B cell (primary cell): Measurements from ENCODE around the gene GLIPR1. TPM values are rescaled to one million over a fixed set of nuclear protein-coding genes. Genes with fewer than 3 reads are reported as not detected.

Experiments
- ATAC-seq: fragments of 200-7000 bp; cut with Tn5 transposase; one replicate; pipeline ENCODE4 v1.10.0; 2021; ENCODE audit warnings: low read depth, mild to moderate bottlenecking, moderate number of reproducible peaks, moderate library complexity
- CTCF ChIA-PET: fragments of 350-600 bp; sonication (Branson Sonifier 250); formaldehyde crosslinking; loops from one replicate; lab custom pipeline; 2021; ENCODE audit warnings: antibody characterized with exemption, inconsistent platforms; lab: Charles Lee
- POLR2A ChIA-PET: fragments of 350-600 bp; sonication (Branson Sonifier 250); formaldehyde crosslinking; loops from one replicate; lab custom pipeline; 2021; ENCODE audit warnings: antibody characterized with exemption; lab: Charles Lee
- DNase-seq: peaks from one replicate; pipeline ENCODE4 v3.0.0; 2013
- H2AFZ ChIP-seq: 2 replicates; pipeline ENCODE4 v1.6.1; 2012; ENCODE audit warnings: mild to moderate bottlenecking, low read depth, low read length; ENCODE audit not compliant: insufficient read depth, poor library complexity, severe bottlenecking
- H3K27ac ChIP-seq, 2 donors: 1 replicate in 1 of 2; 2 replicates in 1 of 2; pipeline ENCODE4 v1.5.1; 2012 to 2013; ENCODE audit warnings: low read length in 2 of 2, mild to moderate bottlenecking in 2 of 2, moderate library complexity in 1 of 2
- H3K27me3 ChIP-seq, 4 experiments: fragments of 200-600 bp in 1 of 4; sonication (generic) in 1 of 4; replicated peaks in 1 of 4; 1 replicate in 2 of 4; 2 replicates in 2 of 4; pipeline versions ENCODE4 v1.6.1 to v1.7.0; 2013 to 2016; ENCODE audit warnings: low read length in 3 of 4, mild to moderate bottlenecking in 2 of 4, mixed read lengths in 1 of 4, moderate library complexity in 1 of 4; ENCODE audit not compliant: insufficient read depth in 4 of 4, control insufficient read depth in 3 of 4; ENCODE audit errors: control extremely low read depth in 1 of 4
- H3K36me3 ChIP-seq, 2 experiments: replicated peaks in 1 of 2; 1 replicate in 1 of 2; 2 replicates in 1 of 2; pipeline versions ENCODE4 v1.6.1 to v1.7.1; 2013; ENCODE audit warnings: low read length in 1 of 2; ENCODE audit not compliant: insufficient read depth in 2 of 2, control insufficient read depth in 1 of 2; ENCODE audit errors: control extremely low read depth in 1 of 2, extremely low read depth in 1 of 2
- H3K4me1 ChIP-seq, 2 donors: fragments of 200-600 bp in 1 of 2; sonication (generic) in 1 of 2; 1 replicate in 1 of 2; 2 replicates in 1 of 2; pipeline versions ENCODE4 v1.5.1 to v1.6.1; 2013 to 2017; ENCODE audit warnings: low read length in 2 of 2; ENCODE audit not compliant: control insufficient read depth in 2 of 2, insufficient read depth in 2 of 2
- H3K4me2 ChIP-seq: replicated peaks from 2 replicates; pipeline ENCODE3; 2012; ENCODE audit warnings: mild to moderate bottlenecking, low read depth, low read length; ENCODE audit not compliant: poor library complexity, severe bottlenecking
- H3K4me3 ChIP-seq, 5 experiments: fragments of 200-600 bp in 1 of 5; sonication (generic) in 1 of 5; 1 replicate in 3 of 5; 2 replicates in 2 of 5; pipeline versions ENCODE4 v1.5.1 to v1.7.0; 2011 to 2016; ENCODE audit warnings: low read length in 4 of 5, mild to moderate bottlenecking in 4 of 5, low read depth in 2 of 5, control low read depth in 1 of 5, moderate library complexity in 1 of 5; ENCODE audit not compliant: insufficient read depth in 1 of 5; ENCODE audit errors: control extremely low read depth in 1 of 5, extremely low read depth in 1 of 5
- H3K79me2 ChIP-seq: fragments of 200-600 bp; sonication (generic); one replicate; pipeline ENCODE4 v1.6.0; 2016; ENCODE audit warnings: low read length; ENCODE audit not compliant: control insufficient read depth, insufficient read depth
- H3K9ac ChIP-seq: fragments of 200-600 bp; sonication (generic); 2 replicates; pipeline ENCODE4 v1.6.1; 2017; ENCODE audit warnings: mild to moderate bottlenecking, low read length, moderate library complexity
- H3K9me3 ChIP-seq, 3 donors: one replicate each; pipeline versions ENCODE4 v1.6.1 to v1.7.1; 2013; ENCODE audit warnings: low read length in 2 of 3; ENCODE audit not compliant: control insufficient read depth in 2 of 3, insufficient read depth in 1 of 3; ENCODE audit errors: control extremely low read depth in 1 of 3
- H4K20me1 ChIP-seq: 2 replicates; pipeline ENCODE4 v1.6.0; 2012; ENCODE audit warnings: mild to moderate bottlenecking, low read length; ENCODE audit not compliant: insufficient read depth, control insufficient read depth, poor library complexity, severe bottlenecking
- H3K27ac Mint-ChIP-seq: one replicate; pipeline ENCODE4 v1.8.0; 2021; ENCODE audit warnings: mixed read lengths
- H3K27me3 Mint-ChIP-seq: one replicate; pipeline ENCODE4 v1.8.0; 2021; ENCODE audit warnings: mixed read lengths
- H3K4me1 Mint-ChIP-seq: one replicate; pipeline ENCODE4 v1.8.0; 2021; ENCODE audit warnings: mixed read lengths
- H3K4me3 Mint-ChIP-seq: one replicate; pipeline ENCODE4 v1.8.0; 2021; ENCODE audit warnings: mixed read lengths
- H3K9me3 Mint-ChIP-seq: one replicate; pipeline ENCODE4 v1.8.0; 2022; ENCODE audit warnings: mixed read lengths; ENCODE audit not compliant: insufficient read depth
- CTCF ChIP-seq: fragments of 200-600 bp; IDR thresholded peaks from one replicate; pipeline ENCODE4 v1.8.0; 2022; ENCODE audit warnings: antibody characterized with exemption, mild to moderate bottlenecking
- EZH2 ChIP-seq: IDR thresholded peaks from 2 replicates; pipeline ENCODE4 v1.6.1; 2012; ENCODE audit warnings: borderline replicate concordance, low read depth, mild to moderate bottlenecking, moderate library complexity, low read length; ENCODE audit not compliant: insufficient read depth, poor library complexity, severe bottlenecking
- WGBS: methylation state at CpG from one replicate; pipeline ENCODE4 v1.1.5; 2013; ENCODE audit warnings: missing lambda C conversion rate; ENCODE audit not compliant: insufficient coverage; 5-methylcytosine and 5-hydroxymethylcytosine counted together
- intact Hi-C: fragments of 100-400 bp; cut with micrococcal nuclease; formaldehyde crosslinking; loops from one replicate; pipeline ENCODE4 v1.10.0; 2022
- polyA plus RNA-seq: library from polyadenylated mRNA; depleted of rRNA; stranded (reverse); fragments of >200 nt; gene quantifications from 2 replicates; pipeline ENCODE4 v1.2.3, GENCODE V29; 2012
- total RNA-seq, 2 donors: library from RNA; stranded (reverse); fragments of 120-200 nt in 1 of 2; gene quantifications; 1 replicate in 1 of 2; 2 replicates in 1 of 2; pipeline versions ENCODE4 v1.2.3 to v1.2.4, GENCODE V29; 2013 to 2022

Gene GLIPR1
- total and polyA plus RNA-seq, 2 donors (not counting 1 experiment from before 2014, with no cell fraction given), result 52.3 to 117 TPM

GRCh38 chr12:75505706-75506312, 25.3 kb downstream of the GLIPR1 start:
- H3K4me1 ChIP-seq, result peaks cover 5 to 12% of the 10 kb centered on the region in 2 donors
- H4K20me1 ChIP-seq, result no peaks in the 10 kb centered on the region
- H2AFZ ChIP-seq, result no peak overlapping the region
- DNase-seq, result peak; percentile 53
- H3K9ac ChIP-seq, result no peak overlapping the region
- no peaks in the 10 kb centered on the region for H3K27me3 ChIP-seq
- no peak overlapping the region for H3K4me2 ChIP-seq
- intact Hi-C loops, result loop anchor here (1.0 kb wide), 3 partner anchors 69 to 172 kb away; partner anchors contain the start of genes GLIPR1L1 and GLIPR1L2
- ChIA-PET CTCF (interaction anchor here (1.4 to 11.6 kb wide), 5 partner anchors 17 to 172 kb away, joined by 4 to 124 read pairs (median 16); partner anchors contain the start of genes GLIPR1 and GLIPR1L1), POLR2A (no interaction called here)
- Mint-ChIP-seq H3K27me3 (no peaks in the 10 kb centered on the region), H3K4me1 (peaks cover 18% of the 10 kb centered on the region), H3K9me3 (no peaks in the 10 kb centered on the region), H3K27ac (no peak overlapping the region), H3K4me3 (no peak overlapping the region)
- H3K4me3 ChIP-seq, result no peak overlapping the region
- TF ChIP-seq CTCF (peak; percentile 82), EZH2 (no peak)
- no peaks in the 10 kb centered on the region for H3K9me3 ChIP-seq
- H3K36me3 ChIP-seq, result peaks cover 14 to 67% of the 10 kb centered on the region in 2 experiments
- peak overlapping the region; percentile 4 to 37 for H3K27ac ChIP-seq
- ATAC-seq, result peak; percentile 57
- peaks cover 20% of the 10 kb centered on the region for H3K79me2 ChIP-seq
- no CpG with 5 or more reads among the region's 2 CpGs for WGBS

- Mint-ChIP-seq H3K27ac (no peak overlapping the region), H3K27me3 (no peaks in the 10 kb centered on the region), H3K4me3 (no peak overlapping the region), H3K4me1 (peaks cover 28% of the 10 kb centered on the region), H3K9me3 (peaks cover 1% of the 10 kb centered on the region)
- no peak overlapping the region for H3K4me2 ChIP-seq
- H3K4me3 ChIP-seq, result no peak overlapping the region
- no peak for DNase-seq
- peaks cover 11 to 17% of the 10 kb centered on the region in 2 donors for H3K4me1 ChIP-seq
- POLR2A ChIA-PET, result interaction anchor here (0.6 kb wide), 1 partner anchor 1364 kb away, joined by 5 read pairs; no protein-coding TSS in a partner anchor
- H3K36me3 ChIP-seq, result peaks cover 11 to 55% of the 10 kb centered on the region in 2 experiments
- H3K27ac ChIP-seq, result no peak overlapping the region
- no peak for ATAC-seq
- CTCF ChIA-PET, result interaction anchor here (0.7 to 3.7 kb wide), 11 partner anchors 9 to 174 kb away, joined by 3 to 43 read pairs (median 4); partner anchors contain the start of genes GLIPR1, GLIPR1L1 and GLIPR1L2
- no peaks in the 10 kb centered on the region for H3K9me3 ChIP-seq
- H3K9ac ChIP-seq, result no peak overlapping the region
- peaks cover 27% of the 10 kb centered on the region for H3K79me2 ChIP-seq
- H2AFZ ChIP-seq, result no peak overlapping the region
- intact Hi-C loops, result no loop called here
- H3K27me3 ChIP-seq, result no peaks in the 10 kb centered on the region
- TF ChIP-seq EZH2 (no peak), CTCF (no peak)
- no peaks in the 10 kb centered on the region for H4K20me1 ChIP-seq
- WGBS, result no CpG with 5 or more reads among the region's 2 CpGs
These were observed 26.5 kb downstream of the GLIPR1 start for GRCh38 chr12:75507086-75507485.
